Measurements from ENCODE around the gene ZFHX3. TPM values are rescaled to one million over a fixed set of nuclear protein-coding genes. Genes with fewer than 3 reads are reported as not detected.
"Not testable (repeated sequence)": the region's sequence is repeated elsewhere in the genome, so short reads cannot be mapped to it uniquely, and the experiment has no call there.

ZFHX3 gene
- total RNA-seq, 1 experiment from 2014 or later: 3.2 TPM

DNA sequence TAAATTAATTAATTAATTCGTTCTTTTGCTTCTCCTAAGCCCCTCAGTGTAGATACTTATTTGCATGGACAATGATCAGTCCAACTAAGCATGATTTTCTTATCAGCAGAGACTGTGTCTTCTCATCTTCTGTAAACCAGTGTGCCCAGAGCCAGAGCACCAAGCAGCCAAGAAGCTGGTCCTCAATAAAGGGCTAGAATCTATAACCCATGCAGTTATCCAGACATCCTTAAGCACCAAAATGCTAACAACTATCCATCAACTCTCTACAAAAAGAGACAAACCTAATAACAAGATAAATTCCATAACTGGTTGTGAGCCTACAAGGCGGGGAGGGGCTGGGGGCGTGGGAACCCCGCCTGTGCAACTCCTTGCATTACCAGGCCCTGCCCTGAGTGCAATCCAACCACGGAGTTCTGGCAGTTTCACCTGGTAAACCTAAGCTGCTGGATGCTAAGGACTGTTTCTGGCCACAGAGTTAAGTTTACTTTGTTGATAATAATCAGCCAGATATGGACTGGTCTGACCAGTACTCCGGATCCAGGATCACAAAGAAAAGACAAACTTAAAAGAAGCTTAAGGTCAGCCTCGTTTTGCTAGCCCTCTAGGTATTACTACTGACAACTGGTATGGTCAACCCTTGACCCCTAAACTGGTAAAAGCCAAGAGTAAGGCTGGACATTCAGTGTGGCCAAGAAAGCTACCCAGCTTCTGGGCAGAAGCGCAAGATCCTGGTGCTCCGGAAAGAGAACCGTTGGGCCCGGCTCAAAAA lies 51.5 kb downstream of the ZFHX3 start:
- DNase-seq (ENCODE audit: low read depth): no peak

GRCh38 chr16:72995882-72996270 lies 52.1 kb downstream of the ZFHX3 start:
- not testable (repeated sequence) for DNase-seq (ENCODE audit: low read depth)

- DNase-seq (ENCODE audit: low read depth): no peak
These were observed 52.6 kb downstream of the ZFHX3 start for GRCh38 chr16:72995151-72995881.

DNA sequence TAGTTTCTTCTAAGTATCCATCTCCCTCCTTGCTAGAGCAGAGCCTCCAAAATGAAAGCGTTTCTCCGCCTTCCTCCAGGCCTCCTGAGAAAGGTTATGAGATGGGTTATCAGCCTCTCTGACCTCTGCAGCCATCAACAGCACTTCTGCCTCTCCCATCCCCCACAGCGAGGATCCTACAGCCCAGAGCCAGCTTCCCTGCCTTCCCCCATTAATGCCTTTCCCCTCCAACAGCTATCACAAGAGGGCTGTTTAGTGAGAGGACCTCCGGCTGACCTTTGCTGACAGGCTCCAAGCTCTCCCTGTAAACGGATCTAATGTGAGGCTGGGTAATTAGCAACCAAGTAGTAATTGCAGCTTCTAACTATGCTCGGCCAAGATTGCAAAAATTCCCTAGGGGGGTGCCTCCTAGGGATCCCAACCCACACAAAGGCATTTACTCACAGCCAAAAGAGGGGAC lies 55.8 kb downstream of the ZFHX3 start:
- DNase-seq (ENCODE audit: low read depth): peak; percentile 15

DNA sequence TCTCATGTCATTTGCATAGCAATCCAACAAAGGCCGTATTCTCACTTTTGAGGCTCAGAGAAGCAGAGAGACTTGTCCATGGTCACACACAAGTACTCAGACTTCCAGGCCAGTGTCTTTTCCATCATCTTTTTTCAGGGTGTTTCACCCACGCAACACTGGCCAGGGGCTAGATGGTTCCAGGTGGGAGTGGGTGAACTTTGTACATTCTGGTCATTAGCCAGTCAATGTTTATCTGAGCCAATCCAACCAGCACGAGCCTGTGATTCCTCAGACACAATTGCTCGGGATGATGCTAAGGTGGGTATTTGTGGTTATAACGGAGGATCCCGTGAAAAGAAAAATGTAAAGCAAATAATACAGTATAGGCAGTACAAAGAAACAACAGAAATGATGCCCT lies 56.3 kb downstream of the ZFHX3 start:
- DNase-seq (ENCODE audit: low read depth): no peak

- peak; percentile 63 for DNase-seq (ENCODE audit: low read depth)
These were observed 56.7 kb downstream of the ZFHX3 start for GRCh38 chr16:72991211-72991610.

GRCh38 chr16:72990571-72990970 lies 57.4 kb downstream of the ZFHX3 start:
- no peak for DNase-seq (ENCODE audit: low read depth)

- peak; percentile 96 for DNase-seq (ENCODE audit: low read depth)
These were observed 58.1 kb downstream of the ZFHX3 start for GRCh38 chr16:72989579-72990551.

DNA sequence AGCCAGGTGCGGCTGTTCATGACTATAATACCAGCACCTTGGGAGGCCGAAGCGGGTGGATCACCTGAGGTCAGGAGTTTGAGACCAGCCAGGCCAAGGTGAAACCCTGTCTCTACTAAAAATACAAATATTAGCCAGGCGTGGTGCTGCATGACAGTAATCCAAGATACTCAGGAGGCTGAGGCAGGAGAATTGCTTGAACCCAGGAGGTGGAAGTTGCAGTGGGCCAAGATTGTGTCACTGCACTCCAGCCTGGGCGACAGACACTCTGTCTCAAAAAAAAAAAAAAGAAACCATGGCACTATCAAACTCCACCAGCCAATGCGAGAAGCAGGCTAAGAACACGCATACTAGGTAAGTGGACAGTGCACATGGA lies 58.7 kb downstream of the ZFHX3 start:
- not testable (repeated sequence) for DNase-seq (ENCODE audit: low read depth)

DNA sequence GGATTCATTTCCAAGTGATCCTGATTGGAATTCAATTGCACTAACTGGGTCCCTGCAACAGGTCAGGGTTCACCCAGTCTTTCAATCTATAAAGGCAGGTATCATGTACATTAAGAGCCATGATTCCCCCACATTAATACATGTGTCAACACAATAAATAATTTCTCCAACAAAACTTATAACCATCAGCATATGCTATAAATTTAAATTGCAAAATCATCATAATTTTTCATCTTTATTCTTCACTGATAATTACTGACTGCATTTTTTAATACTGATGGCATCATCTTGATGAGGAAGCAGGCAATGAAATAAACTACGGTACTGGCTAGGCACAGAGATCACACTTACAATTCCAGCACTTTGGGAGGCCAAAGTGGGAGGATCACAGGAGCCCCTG lies 59.4 kb downstream of the ZFHX3 start:
- DNase-seq (ENCODE audit: low read depth): no peak

DNA sequence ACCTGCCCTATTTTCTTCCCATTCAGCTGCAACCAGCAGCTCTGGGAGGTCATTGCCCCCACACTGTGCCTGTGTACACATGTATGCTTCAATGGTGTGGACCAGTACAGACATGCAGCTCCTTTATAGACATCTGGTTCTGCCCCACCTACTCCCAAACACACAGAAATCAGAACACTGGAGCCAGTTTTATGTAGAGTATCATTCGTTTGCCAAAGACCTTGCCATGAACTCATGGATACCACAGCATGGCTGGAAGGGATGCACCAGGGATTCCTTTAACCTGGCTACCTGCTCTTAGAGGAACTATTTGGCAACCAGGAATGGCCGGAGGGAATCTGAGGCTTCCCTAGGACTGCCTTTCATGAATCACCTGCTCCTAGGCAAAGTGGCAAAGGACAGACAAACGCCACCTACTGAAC lies 60.4 kb downstream of the ZFHX3 start:
- DNase-seq (ENCODE audit: low read depth): no peak

GRCh38 chr16:72985995-72986394 lies 61.9 kb downstream of the ZFHX3 start:
- DNase-seq (ENCODE audit: low read depth): no peak

GRCh38 chr16:72985148-72985941 lies 62.6 kb downstream of the ZFHX3 start:
- no peak for DNase-seq (ENCODE audit: low read depth)

- no peak for DNase-seq (ENCODE audit: low read depth)
These were observed 64.1 kb downstream of the ZFHX3 start for GRCh38 chr16:72983728-72984350.

GRCh38 chr16:72983241-72983640 lies 64.7 kb downstream of the ZFHX3 start:
- no peak for DNase-seq (ENCODE audit: low read depth)

GRCh38 chr16:72979974-72980373 lies 68.0 kb downstream of the ZFHX3 start:
- DNase-seq (ENCODE audit: low read depth): no peak

GRCh38 chr16:72978212-72978611 lies 69.7 kb downstream of the ZFHX3 start:
- DNase-seq (ENCODE audit: low read depth): no peak

DNA sequence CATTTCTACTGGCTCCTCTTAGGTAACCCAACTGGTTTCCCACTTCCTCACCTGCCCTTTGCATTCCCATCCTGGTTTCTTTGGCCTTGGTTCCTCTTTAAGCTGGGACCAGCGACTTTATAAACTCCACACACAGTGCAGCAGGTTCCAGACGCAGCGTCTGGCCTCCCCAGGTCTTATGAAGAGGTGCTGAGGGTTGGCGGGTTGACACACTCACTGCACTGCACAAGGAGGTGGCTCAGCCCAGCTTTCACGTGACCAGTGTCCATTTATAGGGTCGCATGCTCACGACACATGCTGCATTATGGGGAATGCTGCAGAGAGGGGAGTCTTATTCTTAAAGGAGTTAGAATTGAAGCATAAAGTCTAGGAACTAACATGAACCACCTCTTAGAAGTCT lies 70.8 kb downstream of the ZFHX3 start:
- DNase-seq (ENCODE audit: low read depth): no peak

- DNase-seq (ENCODE audit: low read depth): no peak
These were observed 71.4 kb downstream of the ZFHX3 start for GRCh38 chr16:72976438-72977064.

- DNase-seq (ENCODE audit: low read depth): no peak
These were observed 72.0 kb downstream of the ZFHX3 start for GRCh38 chr16:72975809-72976437.
